Activated CD4-positive, alpha-beta T cell treated with anti-CD3 and anti-CD28 coated beads, Interleukin-2, amount 50 U/mL, for 1 hour (primary cell): ENCODE data around the gene CRB3.

Experiments used
- DNase-seq: peaks from one replicate; pipeline ENCODE4 v3.0.0-alpha.2; 2020

Gene CRB3

GRCh38 chr19:6470173-6470572 lies 6.1 kb downstream of the CRB3 start:
- no peak for DNase-seq

GRCh38 chr19:6471076-6471475 lies 7.0 kb downstream of the CRB3 start:
- no peak for DNase-seq

GRCh38 chr19:6472713-6473112 lies 8.6 kb downstream of the CRB3 start:
- DNase-seq = no peak

- DNase-seq = no peak
These were observed 9.6 kb downstream of the CRB3 start for GRCh38 chr19:6473647-6474046.

GRCh38 chr19:6475321-6476108 lies 11.4 kb downstream of the CRB3 start:
- no peak for DNase-seq

GRCh38 chr19:6476155-6476895 lies 12.3 kb downstream of the CRB3 start:
- peak; percentile 66 for DNase-seq

- no peak for DNase-seq
These were observed 12.9 kb downstream of the CRB3 start for GRCh38 chr19:6476896-6477431.

- no peak for DNase-seq
These were observed 14.7 kb downstream of the CRB3 start for GRCh38 chr19:6478815-6479214.

GRCh38 chr19:6479836-6480398 lies 15.8 kb downstream of the CRB3 start:
- no peak for DNase-seq

- no peak for DNase-seq
These were observed 16.9 kb downstream of the CRB3 start for GRCh38 chr19:6480848-6481415.

GRCh38 chr19:6481541-6482342 lies 17.7 kb downstream of the CRB3 start, which contains the start of gene DENND1C:
TSS of gene DENND1C (minus strand) at chr19:6481787. CDS start at chr19:6481695, 92 bp downstream.
- peak; percentile 56 for DNase-seq

- no peak for DNase-seq
These were observed 18.2 kb downstream of the CRB3 start for GRCh38 chr19:6482343-6482686.

- DNase-seq = no peak
These were observed 19.2 kb downstream of the CRB3 start for GRCh38 chr19:6483235-6483634.

- no peak for DNase-seq
These were observed 20.2 kb downstream of the CRB3 start for GRCh38 chr19:6484230-6484629.

- no peak for DNase-seq
These were observed 20.8 kb downstream of the CRB3 start for GRCh38 chr19:6484831-6485230.

- DNase-seq = no peak
These were observed 25.4 kb downstream of the CRB3 start for GRCh38 chr19:6489278-6490061.

- no peak for DNase-seq
These were observed 26.1 kb downstream of the CRB3 start for GRCh38 chr19:6490134-6490533.

GRCh38 chr19:6491802-6492592 lies 27.9 kb downstream of the CRB3 start:
- DNase-seq = no peak

- DNase-seq = no peak
These were observed 30.5 kb downstream of the CRB3 start for GRCh38 chr19:6494438-6495036.

GRCh38 chr19:6495947-6496346 lies 31.9 kb downstream of the CRB3 start:
- no peak for DNase-seq
